ENCODE results near the gene SSR1. TPM values are rescaled to one million over a fixed set of nuclear protein-coding genes. Genes with fewer than 3 reads are reported as not detected.

The SSR1 gene
- total and polyA plus RNA-seq, 2 of the 13 experiments (the other 11 are each of a cell fraction or from before 2014, with no cell fraction given) = 203 to 243 TPM

GRCh38 chr6:7255918-7256317, 57.1 kb downstream of the SSR1 start:
- Histone ChIP-seq H3K79me2 (ENCODE audit: insufficient read depth, low read length) (no peaks in the 10 kb centered on the region), H3K36me3 (replicated peaks in 1 of 2; ENCODE audit: control insufficient read depth in 1 of 2, insufficient read depth in 2 of 2, low read length in 2 of 2) (peaks cover 4 to 9% of the 10 kb centered on the region in 2 experiments; a peak in 4 of 5 replicates), H3K4me2 (ENCODE audit: low read depth, low read length) (no peak overlapping the region), H3K4me3 (replicated peaks in 1 of 3; ENCODE audit: insufficient read depth in 1 of 3, low read depth in 2 of 3, low read length in 3 of 3) (no peak overlapping the region), H3K9me3 (ENCODE audit: low read length) (peaks cover 15% of the 10 kb centered on the region), H3K9ac (ENCODE audit: insufficient read depth, low read depth, low read length) (no peak overlapping the region), H2AFZ (ENCODE audit: low read length) (no peak overlapping the region), H3K27me3 (ENCODE audit: control insufficient read depth in 1 of 2, insufficient read depth in 2 of 2, low read length in 2 of 2) (no peaks in the 10 kb centered on the region; a peak in 1 of 5 replicates), H3K4me1 (ENCODE audit: insufficient read depth, low read length) (peaks cover 45% of the 10 kb centered on the region), H3K27ac (ENCODE audit: extremely low read length, insufficient read depth, low read length) (no peak overlapping the region), H4K20me1 (ENCODE audit: insufficient read depth, low read length) (no peaks in the 10 kb centered on the region)
- ATAC-seq = no peak
- TF ChIP-seq AGO2 (optimal IDR thresholded peaks at IDR 0.05; ENCODE audit: low read depth, low read length) (no peak), MIER2 (CRISPR knock-in tag; IDR thresholded peaks at IDR 0.05) (no peak), HNRNPL (IDR thresholded peaks at IDR 0.05; ENCODE audit: low read depth, low read length) (no peak), ZNF331 (CRISPR knock-in tag; IDR thresholded peaks at IDR 0.05) (peak; percentile 100), NONO (IDR thresholded peaks at IDR 0.05) (no peak), NONO (CRISPR knock-in tag; conservative IDR thresholded peaks at IDR 0.05) (no peak)
- 90% methylated on average over 5 of the region's 5 CpGs for WGBS (ENCODE audit: low lambda C conversion rate)
- in situ Hi-C loops (cut with HindIII; ENCODE audit: extremely low pct_ligation_motif_present, low pct_unique_long_range_greater_than_20kb) (no loop called here), intact Hi-C loops (cut with micrococcal nuclease; ENCODE audit: unreplicated experiment) (no loop called here)
- BruUV-seq (replicated peaks) = no TSS peak
- CTCF ChIA-PET (ENCODE audit: low intra/inter-chr PET ratio, low total read pairs) = no interaction called here
- DNase-seq (ENCODE audit: low spot score) = no peak
- POLR2A ChIA-PET = no interaction called here
- FAIRE-seq = no peak

GRCh38 chr6:7254980-7255835, 57.8 kb downstream of the SSR1 start:
- Histone ChIP-seq H3K27me3 (ENCODE audit: control insufficient read depth in 1 of 2, insufficient read depth in 2 of 2, low read length in 2 of 2) (no peaks in the 10 kb centered on the region), H3K36me3 (replicated peaks in 1 of 2; ENCODE audit: control insufficient read depth in 1 of 2, insufficient read depth in 2 of 2, low read length in 2 of 2) (peaks cover 6 to 14% of the 10 kb centered on the region in 2 experiments), H3K4me3 (replicated peaks in 1 of 3; ENCODE audit: insufficient read depth in 1 of 3, low read depth in 2 of 3, low read length in 3 of 3) (no peak overlapping the region), H3K9ac (ENCODE audit: insufficient read depth, low read depth, low read length) (no peak overlapping the region), H3K9me3 (ENCODE audit: low read length) (peaks cover 15% of the 10 kb centered on the region), H4K20me1 (ENCODE audit: insufficient read depth, low read length) (no peaks in the 10 kb centered on the region), H2AFZ (ENCODE audit: low read length) (no peak overlapping the region), H3K4me1 (ENCODE audit: insufficient read depth, low read length) (peaks cover 38% of the 10 kb centered on the region), H3K79me2 (ENCODE audit: insufficient read depth, low read length) (no peaks in the 10 kb centered on the region), H3K27ac (ENCODE audit: extremely low read length, insufficient read depth, low read length) (no peak overlapping the region), H3K4me2 (ENCODE audit: low read depth, low read length) (no peak overlapping the region)
- BruUV-seq (replicated peaks) = no TSS peak
- TF ChIP-seq STAG1 (CRISPR knock-in tag; IDR thresholded peaks at IDR 0.05) = peak; percentile 46
- TF ChIP-seq ZFP91 (CRISPR knock-in tag; IDR thresholded peaks at IDR 0.05; ENCODE audit: borderline replicate concordance) = 0 out of 2 replicates have a peak, but pooled peaks have one; percentile 27
- TF ChIP-seq NFE2L2 (IDR thresholded peaks at IDR 0.05; ENCODE audit: low read length) = peak; percentile 69; the same call in 1 of the 2 replicates
- TF ChIP-seq LBX2 (CRISPR knock-in tag; IDR thresholded peaks at IDR 0.05; ENCODE audit: borderline replicate concordance) = no peak
- no peak for TF ChIP-seq POLR2AphosphoS2 (IDR thresholded peaks at IDR 0.05; ENCODE audit: low read depth, low read length)
- DNase-seq (ENCODE audit: low spot score) (no peak), FAIRE-seq (no peak), ATAC-seq (peak; percentile 18)
- intact Hi-C loops (cut with micrococcal nuclease; ENCODE audit: unreplicated experiment) (no loop called here), in situ Hi-C loops (cut with HindIII; ENCODE audit: extremely low pct_ligation_motif_present, low pct_unique_long_range_greater_than_20kb) (no loop called here)
- 66% methylated on average over 10 of the region's 12 CpGs for WGBS (ENCODE audit: low lambda C conversion rate)
- ChIA-PET POLR2A (no interaction called here), CTCF (ENCODE audit: low intra/inter-chr PET ratio, low total read pairs) (no interaction called here)
